Right atrium auricular region (tissue), 2 donors: Measurements from ENCODE around the gene PTPRU. TPM values are rescaled to one million over a fixed set of nuclear protein-coding genes. Genes with fewer than 3 reads are reported as not detected.
A peak's percentile ranks its signal among the peaks of the same experiment; 100 is the strongest.

Experiments
- DNase-seq: peaks from one replicate; pipeline ENCODE4 v3.0.0-alpha.2; 2019; ENCODE audit warnings: low spot score
- H3K27ac ChIP-seq, 2 donors: fragments of 200-600 bp; sonication (generic); 1 replicate in 1 of 2; 2 replicates in 1 of 2; pipeline ENCODE4 v1.5.1; 2016 to 2019
- H3K27me3 ChIP-seq, 2 donors: fragments of 200-600 bp; sonication (generic); one replicate each; pipeline versions ENCODE4 v1.5.1 to v1.6.0; 2017 to 2019
- H3K36me3 ChIP-seq: fragments of 200-600 bp; sonication (generic); one replicate; pipeline ENCODE4 v1.5.1; 2016
- H3K4me1 ChIP-seq, 2 donors: fragments of 200-600 bp; sonication (generic); one replicate each; pipeline versions ENCODE4 v1.5.1 to v1.6.0; 2017 to 2019
- H3K4me3 ChIP-seq, 2 donors: fragments of 200-600 bp; sonication (generic); 1 replicate in 1 of 2; 2 replicates in 1 of 2; pipeline ENCODE4 v1.5.1; 2017 to 2019; ENCODE audit warnings: mild to moderate bottlenecking in 1 of 2, moderate library complexity in 1 of 2
- H3K9me3 ChIP-seq, 2 donors: fragments of 200-600 bp; sonication (generic); one replicate each; pipeline ENCODE4 v1.5.1; 2019
- total RNA-seq, 2 donors: library from RNA; depleted of rRNA; stranded (reverse); fragments of >200 nt; gene quantifications; one replicate each; pipeline ENCODE4 v1.1.0, GENCODE V29; 2016
- TF ChIP-seq, protein P1 (sequence below), 2 donors: fragments of 200-600 bp; sonication (generic); IDR thresholded peaks; one replicate each; pipeline ENCODE4 v1.5.1; 2019; ENCODE audit warnings: antibody characterized with exemption in 2 of 2

Gene PTPRU
- total RNA-seq, 2 donors from 2014 or later, result 15.9 to 22.4 TPM

DNA sequence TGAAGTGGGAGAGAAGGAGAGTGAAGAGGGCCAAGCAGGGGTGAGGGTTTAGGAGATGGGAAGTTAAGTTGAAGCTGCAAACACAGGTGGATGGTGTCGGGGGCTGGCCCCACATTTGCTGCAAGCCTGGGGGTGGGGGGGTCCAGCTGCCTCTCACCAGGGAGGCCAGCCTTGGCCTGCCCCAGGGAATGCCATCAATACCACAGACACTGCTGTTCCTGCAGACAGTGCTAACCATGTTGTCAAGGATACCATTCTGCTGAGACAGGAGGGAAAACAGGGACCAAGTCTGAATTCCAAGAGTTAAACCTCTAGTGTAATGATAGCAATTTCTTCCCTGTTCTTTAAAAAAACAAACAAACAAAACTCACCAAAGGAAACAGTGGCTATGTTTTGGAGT, 13.6 kb upstream of the PTPRU start:
- no peak for DNase-seq
- Histone ChIP-seq H3K36me3 (peaks cover 6% of the 10 kb centered on the region), H3K4me1 (no peaks in the 10 kb centered on the region), H3K9me3 (no peaks in the 10 kb centered on the region), H3K27ac (no peak overlapping the region), H3K4me3 (no peak overlapping the region), H3K27me3 (no peaks in the 10 kb centered on the region)
- TF ChIP-seq, protein P1, sequence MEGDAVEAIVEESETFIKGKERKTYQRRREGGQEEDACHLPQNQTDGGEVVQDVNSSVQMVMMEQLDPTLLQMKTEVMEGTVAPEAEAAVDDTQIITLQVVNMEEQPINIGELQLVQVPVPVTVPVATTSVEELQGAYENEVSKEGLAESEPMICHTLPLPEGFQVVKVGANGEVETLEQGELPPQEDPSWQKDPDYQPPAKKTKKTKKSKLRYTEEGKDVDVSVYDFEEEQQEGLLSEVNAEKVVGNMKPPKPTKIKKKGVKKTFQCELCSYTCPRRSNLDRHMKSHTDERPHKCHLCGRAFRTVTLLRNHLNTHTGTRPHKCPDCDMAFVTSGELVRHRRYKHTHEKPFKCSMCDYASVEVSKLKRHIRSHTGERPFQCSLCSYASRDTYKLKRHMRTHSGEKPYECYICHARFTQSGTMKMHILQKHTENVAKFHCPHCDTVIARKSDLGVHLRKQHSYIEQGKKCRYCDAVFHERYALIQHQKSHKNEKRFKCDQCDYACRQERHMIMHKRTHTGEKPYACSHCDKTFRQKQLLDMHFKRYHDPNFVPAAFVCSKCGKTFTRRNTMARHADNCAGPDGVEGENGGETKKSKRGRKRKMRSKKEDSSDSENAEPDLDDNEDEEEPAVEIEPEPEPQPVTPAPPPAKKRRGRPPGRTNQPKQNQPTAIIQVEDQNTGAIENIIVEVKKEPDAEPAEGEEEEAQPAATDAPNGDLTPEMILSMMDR (IDR thresholded peaks at IDR 0.05), result no peak

GRCh38 chr1:29223521-29223920, 12.8 kb upstream of the PTPRU start:
- Histone ChIP-seq H3K4me3 (no peak overlapping the region), H3K27ac (no peak overlapping the region), H3K4me1 (no peaks in the 10 kb centered on the region), H3K36me3 (peaks cover 6% of the 10 kb centered on the region), H3K27me3 (no peaks in the 10 kb centered on the region), H3K9me3 (no peaks in the 10 kb centered on the region)
- no peak for DNase-seq
- TF ChIP-seq, protein P1 (IDR thresholded peaks at IDR 0.05), result no peak

DNA sequence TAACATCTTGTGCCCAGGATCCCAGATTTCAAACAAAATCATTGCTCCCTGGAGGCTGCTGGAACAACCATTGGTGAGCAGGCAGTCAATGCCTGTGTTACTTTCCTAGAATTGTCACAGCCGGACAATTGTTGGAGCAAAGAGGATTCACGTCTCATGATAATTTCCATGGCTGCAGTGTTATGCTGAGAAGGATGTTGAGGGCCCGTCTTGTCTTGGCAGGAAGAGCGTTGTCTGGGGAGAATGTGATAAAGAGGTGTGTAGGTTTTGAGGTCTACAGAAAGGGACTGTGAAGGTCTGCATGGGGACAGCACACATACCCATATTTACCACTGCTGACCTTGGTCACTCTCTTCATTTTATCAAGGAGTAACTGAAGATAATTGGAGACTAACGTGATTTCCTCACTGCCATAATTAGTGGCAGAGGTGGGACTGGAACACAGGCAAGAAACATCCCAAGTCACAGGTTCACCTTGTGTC, 11.9 kb upstream of the PTPRU start:
- Histone ChIP-seq H3K27me3 (no peaks in the 10 kb centered on the region), H3K36me3 (peaks cover 5% of the 10 kb centered on the region), H3K9me3 (no peaks in the 10 kb centered on the region), H3K4me3 (no peak overlapping the region), H3K4me1 (no peaks in the 10 kb centered on the region), H3K27ac (no peak overlapping the region)
- TF ChIP-seq, protein P1 (IDR thresholded peaks at IDR 0.05), result no peak
- DNase-seq, result no peak

DNA sequence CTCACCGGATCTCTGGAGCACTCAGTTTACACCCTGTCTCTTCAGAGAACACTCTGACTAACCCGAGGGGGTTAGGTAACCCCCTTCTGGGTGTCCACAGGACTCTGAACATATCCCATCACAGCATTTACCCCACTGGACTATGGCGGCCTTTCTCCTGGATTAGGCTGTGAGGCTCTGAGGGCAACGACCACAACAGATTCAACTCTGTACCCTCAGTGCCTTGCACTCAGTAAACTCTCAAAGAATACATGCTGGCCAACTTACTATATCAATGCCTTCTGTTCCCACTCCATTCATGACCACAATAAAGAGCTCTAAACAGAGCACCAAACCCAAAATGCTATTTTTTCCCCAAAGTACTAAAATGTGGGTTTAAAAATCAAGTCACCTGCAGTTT, 11.0 kb upstream of the PTPRU start:
- Histone ChIP-seq H3K4me1 (peaks cover 0 to 9% of the 10 kb centered on the region in 2 donors), H3K27ac (no peak overlapping the region), H3K4me3 (no peak overlapping the region), H3K36me3 (no peaks in the 10 kb centered on the region), H3K27me3 (no peaks in the 10 kb centered on the region), H3K9me3 (no peaks in the 10 kb centered on the region)
- DNase-seq, result no peak
- TF ChIP-seq, protein P1 (IDR thresholded peaks at IDR 0.05), result no peak

- H3K27ac ChIP-seq, result no peak overlapping the region
- H3K27me3 ChIP-seq, result no peaks in the 10 kb centered on the region
- TF ChIP-seq, protein P1 (IDR thresholded peaks at IDR 0.05), result no peak
- no peak for DNase-seq
- no peak overlapping the region for H3K4me3 ChIP-seq
- H3K9me3 ChIP-seq, result no peaks in the 10 kb centered on the region
- H3K36me3 ChIP-seq, result no peaks in the 10 kb centered on the region
- peaks cover 0 to 17% of the 10 kb centered on the region in 2 donors for H3K4me1 ChIP-seq
Observed at GRCh38 chr1:29227511-29227910, 8.8 kb upstream of the PTPRU start.

DNA sequence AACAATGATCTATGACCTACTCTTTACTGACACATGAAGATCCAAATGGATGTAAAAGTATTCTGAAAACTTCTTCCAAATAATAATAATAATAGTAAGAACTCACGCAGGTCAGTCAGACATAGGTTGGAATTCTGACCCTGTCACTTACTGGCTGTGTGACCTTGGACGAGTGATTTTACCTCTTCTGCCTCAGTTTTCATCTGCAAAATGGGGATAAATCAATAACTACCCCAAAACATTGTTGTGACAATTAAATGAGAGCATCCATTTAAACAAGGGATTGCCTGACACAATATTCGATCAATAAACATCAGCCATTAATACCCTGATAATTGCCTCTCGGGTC, 6.1 kb upstream of the PTPRU start:
- H3K4me1 ChIP-seq, result peaks cover 0 to 17% of the 10 kb centered on the region in 2 donors
- peak overlapping the region; percentile 59 to 85 for H3K27ac ChIP-seq
- TF ChIP-seq, protein P1 (IDR thresholded peaks at IDR 0.05), result no peak
- H3K27me3 ChIP-seq, result no peaks in the 10 kb centered on the region
- no peaks in the 10 kb centered on the region for H3K9me3 ChIP-seq
- no peaks in the 10 kb centered on the region for H3K36me3 ChIP-seq
- peak overlapping the region; percentile 69 to 91 for H3K4me3 ChIP-seq
- DNase-seq, result no peak
